CD4-positive, alpha-beta T cell treated with Interleukin-15 for 1 hour (primary cell): ENCODE measurements around the gene IL1RAPL2.
"Not testable (repeated sequence)": the region's sequence is repeated elsewhere in the genome, so short reads cannot be mapped to it uniquely, and the experiment has no call there.

Experiments used
- DNase-seq: peaks from one replicate; pipeline ENCODE4 v3.0.0-alpha.2; 2020

IL1RAPL2 gene

DNA sequence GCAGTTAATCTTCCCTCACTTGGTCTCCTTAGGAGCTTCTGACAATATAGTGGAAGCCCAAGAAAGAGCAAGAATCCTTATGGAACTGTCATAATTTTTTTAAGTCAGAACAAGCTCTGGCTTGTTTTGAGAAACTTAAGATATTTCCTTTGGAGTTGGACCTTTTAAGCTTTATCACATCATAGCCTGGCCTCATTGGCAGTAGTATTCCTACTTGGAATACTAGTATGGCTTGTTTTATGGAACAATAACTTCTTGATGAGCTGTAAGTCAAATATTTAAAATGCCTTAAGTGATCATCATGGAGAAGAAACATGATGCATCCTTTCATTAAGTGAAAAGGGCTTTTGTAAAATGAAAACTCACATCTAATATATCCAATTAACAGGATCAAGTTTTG lies 1178.3 kb downstream of the IL1RAPL2 start:
- DNase-seq = no peak

GRCh38 chrX:105744946-105745345 lies 1178.9 kb downstream of the IL1RAPL2 start:
- DNase-seq = no peak

- DNase-seq = no peak
These were observed 1179.9 kb downstream of the IL1RAPL2 start for GRCh38 chrX:105745863-105746262.

- no peak for DNase-seq
These were observed 1186.4 kb downstream of the IL1RAPL2 start for GRCh38 chrX:105752338-105752956.

- DNase-seq = no peak
These were observed 1187.4 kb downstream of the IL1RAPL2 start for GRCh38 chrX:105753411-105753810.

DNA sequence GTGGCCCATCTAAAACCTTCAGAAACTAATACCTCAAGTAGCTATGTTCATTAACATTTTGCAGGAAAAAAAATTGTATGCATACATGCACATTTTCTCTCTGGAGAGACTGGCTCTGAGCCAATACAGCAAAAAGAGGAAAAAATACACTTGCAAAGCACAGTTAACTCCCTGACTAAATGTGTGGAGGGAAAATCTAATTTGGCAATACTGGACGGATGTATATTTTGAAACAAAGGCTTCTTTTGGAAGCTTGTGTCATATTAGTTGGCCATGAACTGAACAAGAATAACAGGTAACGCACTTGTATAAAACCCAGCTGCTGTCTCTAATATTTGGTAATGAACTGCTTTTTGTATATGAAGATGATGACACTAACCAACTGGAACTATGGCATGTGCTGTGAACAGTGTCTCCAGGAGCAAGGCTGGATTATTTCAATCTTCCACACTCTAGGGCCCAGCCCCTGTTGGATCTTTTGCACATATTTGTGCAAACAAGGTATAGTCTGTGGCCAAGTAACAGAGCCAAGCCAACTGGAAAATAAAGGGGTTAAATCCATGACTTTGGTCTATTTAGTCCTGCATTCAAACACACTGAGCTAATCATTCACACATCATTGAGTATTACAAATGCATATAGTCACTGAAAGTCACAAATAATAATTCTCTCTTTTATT lies 1188.4 kb downstream of the IL1RAPL2 start:
- no peak for DNase-seq

GRCh38 chrX:105755109-105755508 lies 1189.1 kb downstream of the IL1RAPL2 start:
- no peak for DNase-seq

- DNase-seq = no peak
These were observed 1192.8 kb downstream of the IL1RAPL2 start for GRCh38 chrX:105758754-105759153.

DNA sequence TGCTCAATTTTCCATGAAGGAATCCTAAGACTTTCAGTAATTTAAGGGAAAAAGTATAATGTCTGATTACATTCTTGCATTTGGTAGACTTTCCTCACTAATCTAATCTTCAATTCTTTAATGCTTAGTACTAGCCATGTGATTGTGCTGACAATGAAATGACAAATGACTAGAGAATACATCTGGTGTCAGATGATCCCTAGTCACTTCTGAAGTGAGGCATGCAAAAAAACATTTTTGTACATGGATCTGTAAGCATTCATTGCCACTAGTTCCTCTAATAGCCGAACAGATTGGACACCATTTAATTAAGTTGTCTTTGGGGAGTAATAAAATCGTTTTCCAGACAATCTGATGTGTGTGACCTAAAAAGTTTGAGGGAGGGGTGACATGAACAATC lies 1193.6 kb downstream of the IL1RAPL2 start:
- no peak for DNase-seq

- no peak for DNase-seq
These were observed 1199.7 kb downstream of the IL1RAPL2 start for GRCh38 chrX:105765691-105766090.

DNA sequence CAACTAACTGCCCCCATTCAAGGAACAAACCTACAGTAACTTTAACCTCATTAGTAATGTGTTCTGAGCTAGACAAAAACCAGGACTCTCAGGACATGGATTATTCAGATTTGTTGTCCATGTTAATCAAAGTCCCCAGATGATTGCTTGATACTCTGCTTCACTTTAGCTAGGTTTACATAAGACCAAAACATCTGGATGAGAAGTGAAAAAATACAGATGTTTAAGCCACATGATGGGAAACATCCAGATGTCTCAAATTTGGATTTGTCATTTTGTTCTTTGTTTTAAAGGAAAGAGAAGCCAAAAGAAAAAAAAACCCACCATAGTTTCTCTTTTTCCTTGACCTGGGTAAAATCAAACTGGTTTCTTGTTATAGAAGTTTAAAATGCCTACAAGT lies 1207.8 kb downstream of the IL1RAPL2 start:
- DNase-seq = no peak

GRCh38 chrX:105775679-105776078 lies 1209.7 kb downstream of the IL1RAPL2 start:
- no peak for DNase-seq

DNA sequence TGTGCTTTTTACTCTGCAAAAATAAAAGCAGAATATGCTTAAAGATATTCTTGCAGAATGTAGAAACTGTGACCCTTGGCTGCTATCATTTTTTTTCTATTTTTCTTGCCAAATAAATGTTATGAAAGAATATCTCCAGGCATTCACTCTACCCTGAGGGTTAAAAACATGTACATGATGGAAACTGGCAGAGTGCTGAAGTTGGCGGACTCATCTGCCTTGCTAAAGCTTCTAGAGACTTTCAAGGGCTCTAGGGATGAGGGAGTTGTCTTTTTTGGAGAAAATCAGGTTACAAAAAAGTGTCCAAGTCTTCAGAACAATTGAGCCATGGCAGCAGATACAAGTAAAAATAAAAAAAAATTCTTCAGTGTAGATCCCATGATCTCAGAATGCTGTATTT lies 1215.8 kb downstream of the IL1RAPL2 start:
- no peak for DNase-seq

DNA sequence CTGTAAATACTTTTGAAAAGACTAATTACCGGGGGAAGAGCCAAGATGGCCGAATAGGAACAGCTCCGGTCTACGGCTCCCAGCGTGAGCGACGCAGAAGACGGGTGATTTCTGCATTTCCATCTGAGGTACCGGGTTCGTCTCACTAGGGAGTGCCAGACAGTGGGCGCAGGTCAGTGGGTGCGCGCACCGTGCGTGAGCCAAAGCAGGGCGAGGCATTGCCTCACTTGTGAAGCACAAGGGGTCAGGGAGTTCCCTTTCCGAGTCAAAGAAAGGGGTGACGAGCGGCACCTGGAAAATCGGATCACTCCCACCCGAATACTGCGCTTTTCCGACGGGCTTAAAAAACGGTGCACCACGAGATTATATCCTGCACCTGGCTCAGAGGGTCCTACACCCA lies 1230.9 kb downstream of the IL1RAPL2 start:
- DNase-seq = not testable (repeated sequence)

DNA sequence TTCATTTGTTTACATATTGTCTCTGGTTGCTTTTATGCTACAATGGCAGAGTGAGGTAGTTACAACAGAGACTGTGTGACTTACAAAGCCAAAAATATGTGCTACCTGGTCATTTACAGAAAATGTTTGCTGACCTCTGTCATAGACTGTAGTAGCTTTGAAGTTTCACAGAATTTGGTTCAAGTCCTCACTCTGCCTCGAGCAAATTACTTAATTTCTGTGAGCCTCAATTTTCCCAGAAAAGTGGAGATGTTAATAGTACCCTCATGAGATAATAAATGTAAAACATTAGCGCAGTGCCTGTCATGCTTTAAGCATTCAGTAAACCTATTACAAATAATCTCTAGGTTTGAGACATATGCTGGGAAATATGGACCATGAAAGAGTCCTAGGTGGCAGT lies 1237.9 kb downstream of the IL1RAPL2 start:
- DNase-seq = no peak

DNA sequence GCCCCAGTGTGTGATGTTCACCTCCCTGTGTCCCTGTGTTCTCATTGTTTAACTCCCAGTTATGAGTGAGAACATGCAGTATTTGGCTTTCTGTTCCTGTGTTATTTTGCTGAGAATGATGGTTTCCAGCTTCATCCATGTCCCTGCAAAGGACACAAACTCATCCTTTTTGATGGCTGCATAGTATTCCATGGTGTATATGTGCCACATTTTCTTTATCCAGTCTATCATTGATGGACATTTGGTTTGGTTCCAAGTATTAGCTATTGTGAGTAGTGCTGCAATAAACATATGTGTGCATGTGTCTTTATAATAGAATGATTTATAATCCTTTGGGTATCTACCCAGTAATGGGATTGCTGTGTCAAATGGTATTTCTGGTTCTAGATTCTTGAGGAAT lies 1239.7 kb downstream of the IL1RAPL2 start:
- DNase-seq = not testable (repeated sequence)

GRCh38 chrX:105816517-105816916 lies 1250.5 kb downstream of the IL1RAPL2 start:
- no peak for DNase-seq
